Fibroblast of the conjunctiva (primary cell): ENCODE results near the gene TBPL1.
A peak's percentile ranks its signal among the peaks of the same experiment; 100 is the strongest.

Experiments
- DNase-seq: peaks from one replicate; pipeline ENCODE4 v3.0.0-alpha.2; 2010; ENCODE audit warnings: low read depth

TBPL1 gene

DNA sequence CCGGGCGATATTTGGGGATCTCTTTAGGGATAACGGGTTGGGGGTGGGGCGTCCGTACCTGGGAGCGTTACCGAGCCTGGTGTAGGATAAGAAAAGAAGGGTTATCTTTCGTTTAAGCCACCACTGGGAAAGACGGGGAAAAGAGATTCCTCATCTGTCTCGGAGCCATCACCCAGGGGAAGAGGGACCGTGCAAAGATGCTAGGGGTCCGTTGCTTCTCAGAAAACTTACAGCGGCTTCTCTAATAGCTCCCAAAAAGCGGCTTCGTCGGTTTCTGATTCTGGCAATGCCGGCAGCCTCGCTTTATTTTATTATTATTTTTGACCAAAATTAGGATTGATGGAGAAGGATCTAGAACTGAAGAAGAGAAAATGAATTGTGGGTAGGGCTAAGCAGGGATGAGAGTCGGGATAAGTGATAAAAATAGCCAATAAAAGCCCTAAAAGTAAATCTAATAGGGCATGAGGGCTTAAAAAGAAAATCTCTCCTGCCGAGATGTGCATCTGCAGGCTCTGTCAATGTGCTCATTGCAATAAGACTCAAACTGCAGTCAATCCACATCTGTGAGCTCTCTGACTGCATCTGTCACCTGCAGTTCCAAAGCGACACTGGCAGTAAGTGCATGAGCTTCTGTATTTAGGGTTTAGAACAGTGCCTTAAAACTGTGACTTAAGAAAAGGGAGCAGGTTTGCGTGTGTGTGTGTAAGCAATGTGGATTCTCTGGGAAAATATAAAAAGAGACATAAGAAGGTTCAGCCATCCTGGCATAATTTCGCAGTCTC is 801 bp downstream of the TBPL1 start:
- no peak for DNase-seq

DNA sequence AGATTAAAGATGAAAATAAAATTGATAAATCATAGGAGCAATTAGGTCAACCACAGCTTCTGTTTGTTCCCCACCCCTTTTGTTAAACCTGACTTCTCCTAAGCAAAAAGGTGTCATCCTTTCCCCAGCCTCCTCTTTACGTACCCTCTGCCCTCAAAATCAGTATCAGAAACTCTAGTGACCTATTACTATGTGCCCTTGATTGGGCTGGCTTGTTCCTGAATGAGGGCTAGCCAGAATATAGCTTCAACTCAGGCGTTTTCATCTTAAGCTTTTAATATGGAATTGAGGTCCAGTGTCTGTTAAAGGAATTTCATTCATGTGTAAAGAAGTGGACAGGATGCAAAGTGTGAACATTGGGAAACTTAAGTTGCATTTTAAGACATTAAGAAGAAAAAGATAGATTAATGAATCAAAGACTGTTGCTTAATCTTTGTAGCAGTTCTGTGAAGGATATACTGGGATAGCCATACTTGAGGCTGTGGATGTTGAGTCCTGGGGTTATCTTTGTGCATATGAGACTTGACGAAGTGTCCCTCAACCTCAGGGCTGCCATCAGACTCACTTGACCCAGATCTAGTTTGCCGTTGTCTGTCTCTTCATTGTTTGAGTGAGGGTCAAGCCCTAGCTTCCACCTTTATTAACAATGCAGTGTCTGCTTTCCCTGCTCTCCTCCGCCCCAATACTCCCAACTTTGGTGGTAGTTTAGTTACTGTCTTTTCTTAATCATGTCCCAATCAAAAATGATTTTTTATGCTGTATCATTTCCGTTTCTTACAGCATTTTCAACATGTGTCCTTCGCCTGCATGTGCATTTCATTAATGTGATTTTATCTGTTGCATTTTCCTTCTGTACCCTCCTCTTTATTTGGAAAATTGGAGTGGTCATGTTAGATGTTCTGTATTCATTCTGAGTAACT is 1.9 kb downstream of the TBPL1 start:
- no peak for DNase-seq

DNA sequence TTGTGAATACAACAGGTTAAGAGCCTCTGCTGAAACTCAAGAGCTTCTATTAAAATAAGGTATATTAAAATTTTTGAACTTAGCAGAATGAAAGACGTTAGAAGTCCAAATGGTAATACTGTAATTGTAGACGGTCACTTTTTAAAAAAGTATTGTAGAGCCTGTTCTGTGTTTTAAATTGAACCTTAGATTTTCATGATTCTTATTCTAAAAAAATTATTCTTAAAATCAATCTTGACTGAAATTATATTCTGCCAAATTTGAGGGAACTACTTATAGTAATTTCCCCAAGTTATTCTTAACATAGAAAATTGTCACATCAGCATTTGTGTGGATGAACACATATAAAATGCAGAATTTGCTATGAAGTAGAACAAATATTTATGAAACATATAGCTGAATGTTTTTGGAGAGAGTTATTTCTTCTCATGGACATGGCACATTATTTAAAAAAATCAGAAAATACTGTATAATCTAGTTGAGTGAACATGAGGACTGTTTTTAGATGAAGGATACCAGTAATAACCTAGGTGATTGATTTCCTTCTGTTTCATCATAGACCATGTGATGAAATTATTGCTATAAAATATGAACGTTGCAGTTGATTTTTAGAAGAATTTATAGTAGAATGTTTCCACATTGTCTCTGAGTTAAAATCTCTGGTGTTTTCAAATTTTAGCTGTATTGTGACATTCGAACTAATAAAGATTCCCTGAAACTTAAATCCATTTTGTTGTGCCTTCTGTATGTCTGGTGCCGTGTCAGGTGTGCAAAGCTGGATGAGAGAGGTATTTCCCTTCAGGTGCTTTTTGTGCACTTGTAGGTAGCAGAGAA is 2.8 kb downstream of the TBPL1 start:
- DNase-seq: no peak

DNA sequence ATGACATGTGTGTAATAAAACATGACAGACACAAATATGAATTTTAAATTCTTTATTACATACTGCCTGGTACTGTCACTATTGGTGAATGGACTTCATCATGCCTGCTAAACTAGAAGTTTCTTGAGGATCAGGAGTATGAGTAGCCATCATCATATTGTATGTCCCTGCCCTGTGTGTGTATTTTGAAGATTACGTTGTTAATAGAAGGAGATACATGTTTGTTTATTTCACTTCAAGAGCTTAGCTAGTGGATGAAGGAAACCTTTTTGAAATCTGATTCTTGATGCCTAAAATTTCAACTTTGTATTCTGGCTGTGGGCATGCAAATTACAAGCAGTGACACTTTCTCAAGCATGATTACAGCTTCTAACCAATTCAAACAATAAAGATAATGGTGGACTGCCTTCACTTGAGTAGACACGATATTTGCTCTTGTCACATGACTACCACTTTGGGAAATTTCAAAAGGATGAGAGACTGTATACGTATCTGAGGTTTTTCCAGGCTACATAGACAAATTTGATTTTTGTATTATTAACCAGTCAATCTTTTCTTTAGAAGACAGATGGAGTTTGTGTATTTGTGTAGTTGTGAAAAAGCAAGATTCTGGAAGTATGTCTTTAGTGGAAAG is 3.5 kb downstream of the TBPL1 start:
- DNase-seq: no peak

DNA sequence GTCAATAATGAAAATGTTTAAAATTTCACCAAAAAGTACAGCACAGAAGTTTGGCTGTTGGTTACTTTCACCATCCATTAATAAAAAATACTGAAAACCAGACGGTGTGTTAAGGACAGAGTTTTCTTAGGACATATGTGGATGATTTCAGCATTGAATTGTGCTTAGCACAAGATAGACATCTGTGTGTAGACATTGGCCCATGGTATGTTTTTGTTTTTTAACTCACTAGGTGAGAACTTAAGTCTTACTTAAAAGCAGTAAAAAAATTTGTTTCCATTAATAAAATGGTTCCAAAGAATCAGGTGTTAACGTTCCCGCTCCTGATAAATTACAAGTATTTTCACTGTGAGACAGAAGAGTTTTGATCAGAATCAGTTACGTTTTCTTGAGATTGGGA is 4.2 kb downstream of the TBPL1 start:
- DNase-seq: no peak

DNA sequence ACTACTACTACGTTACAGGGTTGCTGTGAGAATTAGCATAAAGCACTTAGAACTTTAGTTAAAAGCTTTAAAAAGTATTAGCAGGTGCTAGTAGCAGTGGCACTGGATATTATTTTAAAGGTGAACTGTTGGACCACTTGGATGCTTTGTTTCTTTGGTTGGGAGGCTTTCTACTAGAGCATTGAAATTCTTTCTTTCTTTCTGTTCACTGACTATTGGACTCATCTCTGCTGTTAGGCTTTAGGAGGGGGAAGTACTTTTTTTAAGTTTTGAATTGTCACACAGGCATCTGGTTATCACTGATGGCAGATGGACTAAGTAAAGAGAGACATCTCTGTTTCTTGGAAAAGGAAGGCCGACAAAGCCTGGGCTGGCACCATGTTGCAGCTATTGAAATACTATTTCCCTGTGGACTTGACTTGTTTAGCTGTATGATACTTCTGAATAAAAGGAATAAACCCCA is 4.8 kb downstream of the TBPL1 start:
- no peak for DNase-seq

DNA sequence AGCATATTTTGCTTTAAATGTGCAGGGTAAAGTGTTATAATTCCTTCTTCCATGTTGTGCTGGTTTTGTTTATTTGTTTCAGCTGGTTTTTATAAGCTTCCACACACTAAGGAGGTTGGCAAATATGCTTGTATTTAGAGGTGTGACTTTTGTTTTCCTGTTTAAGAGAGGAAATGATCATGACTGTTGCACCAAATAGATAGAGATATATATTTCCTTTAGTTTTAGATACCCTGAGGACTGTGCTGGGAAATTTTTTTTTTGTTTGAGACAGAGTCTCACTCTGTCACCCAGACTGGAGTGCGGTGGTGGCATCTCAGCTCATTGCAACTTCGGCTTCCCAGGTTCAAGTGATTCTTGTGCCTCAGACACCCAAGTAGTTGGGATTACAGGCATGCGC is 5.8 kb downstream of the TBPL1 start:
- DNase-seq: no peak

DNA sequence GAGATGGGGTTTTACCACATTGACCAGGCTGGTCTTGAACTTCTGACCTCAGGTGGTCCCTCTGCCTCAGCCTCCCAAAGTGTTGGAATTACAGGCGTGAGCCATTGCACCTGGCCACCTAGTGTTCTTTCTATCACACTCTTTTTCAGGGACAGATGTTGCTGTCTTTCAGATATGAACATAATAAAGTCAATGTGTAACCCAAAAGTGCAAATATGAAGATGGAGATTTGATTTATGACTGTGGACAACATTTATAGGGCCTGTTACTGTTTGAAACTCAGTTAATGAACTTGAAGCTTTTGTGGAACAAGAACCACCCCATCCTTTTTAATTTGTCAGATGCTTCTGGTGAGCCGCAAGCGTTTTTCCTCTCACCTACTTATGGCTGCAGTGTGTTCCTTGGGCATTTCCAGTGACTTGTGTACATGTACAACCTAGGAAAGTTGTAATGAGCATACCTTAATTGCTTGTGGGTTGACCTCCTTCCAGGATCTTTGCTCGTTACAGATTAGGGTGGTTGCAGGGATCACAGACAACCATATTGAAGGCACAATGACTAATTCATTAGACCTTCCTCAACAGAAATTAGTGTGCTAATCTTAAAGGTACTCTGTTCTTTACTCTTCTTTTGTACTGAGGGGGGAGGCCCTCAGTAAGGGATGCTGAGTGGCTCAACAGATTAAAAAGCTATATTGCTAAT is 6.8 kb downstream of the TBPL1 start:
- DNase-seq: no peak

DNA sequence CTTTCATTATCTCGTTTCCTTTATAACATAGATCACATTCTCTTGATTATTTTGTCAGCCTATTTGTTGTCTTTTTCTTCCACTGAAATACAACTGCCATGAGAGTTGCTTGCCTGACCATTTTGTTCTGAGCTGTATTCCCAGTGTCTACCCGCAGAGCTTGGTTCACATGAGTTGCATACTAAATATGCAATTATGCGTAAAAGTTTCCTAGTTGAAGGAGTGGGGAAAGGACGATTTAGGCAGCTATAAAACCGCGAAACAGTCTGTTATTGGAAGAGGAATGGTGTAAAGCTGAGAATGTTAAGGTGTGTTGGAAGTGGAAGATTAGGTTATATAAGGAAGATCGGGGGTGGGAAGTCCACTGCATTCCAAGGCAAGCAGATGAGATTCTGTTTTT is 8.8 kb downstream of the TBPL1 start:
- no peak for DNase-seq

DNA sequence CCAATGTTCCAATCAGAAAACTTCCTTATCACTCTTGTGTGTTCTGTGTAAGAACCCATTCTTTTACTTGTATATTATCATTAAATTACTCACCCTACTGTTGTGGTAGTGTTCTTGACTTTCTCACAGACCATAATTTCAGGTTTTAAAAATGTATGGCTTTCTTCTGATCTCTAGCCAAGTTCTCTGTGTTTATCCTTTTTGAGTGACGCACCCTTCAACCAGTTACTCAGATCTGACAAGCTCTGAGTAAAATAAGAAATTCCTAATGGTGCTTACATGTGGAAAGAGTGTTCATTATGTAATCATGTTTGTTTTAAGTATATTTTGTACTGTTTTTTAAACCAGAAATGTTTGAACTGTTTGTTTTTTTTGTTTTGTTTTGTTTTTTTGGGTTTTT is 11.0 kb downstream of the TBPL1 start:
- DNase-seq: peak; percentile 20

DNA sequence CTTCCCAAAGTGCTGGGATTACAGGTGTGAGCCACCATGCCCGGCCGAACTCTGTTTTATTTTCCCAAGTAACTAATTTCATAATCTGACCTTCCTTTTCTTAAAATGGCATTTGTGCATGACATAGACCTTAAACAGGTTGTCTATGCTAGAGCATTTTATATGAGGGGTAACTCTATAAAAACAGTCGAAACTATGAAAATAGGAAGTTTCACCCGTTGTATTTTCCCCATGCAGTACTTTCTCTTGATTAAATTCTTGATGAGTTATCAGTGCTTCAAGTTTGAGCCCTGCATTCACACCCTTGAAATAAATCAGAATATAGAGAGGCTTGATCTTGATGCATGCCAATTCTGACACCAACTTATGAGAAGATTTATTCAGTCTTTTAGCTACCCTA is 11.7 kb downstream of the TBPL1 start:
- DNase-seq: no peak

DNA sequence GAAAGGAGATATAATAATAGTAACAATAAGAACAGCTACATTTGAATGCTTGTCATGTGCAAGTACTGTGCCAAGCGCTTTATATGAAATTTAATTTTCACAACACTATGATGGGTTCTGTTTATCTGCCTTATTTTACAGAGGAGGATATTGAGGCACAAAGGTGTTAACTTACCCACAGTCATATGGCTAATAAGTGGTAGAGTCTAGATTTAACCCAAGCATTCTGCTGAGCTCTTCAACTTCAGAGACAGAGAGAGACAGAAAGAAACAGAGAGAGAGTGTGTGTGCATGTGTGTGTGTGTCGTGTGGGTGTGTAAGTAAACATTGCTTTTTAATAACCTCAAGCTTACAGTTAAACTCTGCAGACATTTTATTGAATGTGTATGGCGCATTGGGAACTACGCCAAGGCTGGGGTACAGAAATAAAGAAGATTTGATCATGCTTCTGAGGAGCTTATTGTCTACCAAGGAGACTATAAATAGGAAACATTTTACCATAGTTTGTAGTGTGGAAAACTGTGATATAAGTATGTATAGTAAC is 12.9 kb downstream of the TBPL1 start:
- DNase-seq: no peak

DNA sequence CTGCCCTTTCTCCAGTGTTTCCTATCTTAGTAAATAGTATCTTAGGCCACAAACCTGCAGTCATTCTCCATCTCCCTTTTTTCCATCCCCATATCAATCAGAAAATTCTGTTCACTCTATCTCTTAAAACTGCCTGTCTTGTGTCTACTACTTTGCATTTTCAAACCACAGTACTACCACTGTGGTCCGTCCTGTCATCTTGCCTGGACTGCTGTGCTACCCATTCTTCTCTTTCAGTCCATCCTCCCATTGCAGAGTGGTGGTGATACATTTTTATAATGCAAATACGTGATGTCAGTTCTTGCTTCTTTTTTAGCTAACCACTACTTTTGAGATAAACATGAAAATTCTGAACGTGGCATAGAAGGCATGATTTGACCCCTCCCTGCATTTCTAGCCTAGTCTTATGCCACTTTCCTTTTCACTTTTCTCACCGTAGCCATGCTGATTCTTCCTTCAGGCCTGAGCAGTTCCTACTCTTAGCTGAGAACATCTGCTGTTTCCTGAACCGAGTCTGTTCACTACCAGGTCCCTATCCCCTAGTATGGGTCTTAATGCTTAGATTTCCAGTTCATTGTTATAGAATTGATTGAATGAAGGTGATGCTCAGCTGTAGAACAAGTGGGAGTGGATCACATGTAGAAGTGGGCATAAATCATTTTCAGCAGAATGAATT is 13.8 kb downstream of the TBPL1 start:
- no peak for DNase-seq

DNA sequence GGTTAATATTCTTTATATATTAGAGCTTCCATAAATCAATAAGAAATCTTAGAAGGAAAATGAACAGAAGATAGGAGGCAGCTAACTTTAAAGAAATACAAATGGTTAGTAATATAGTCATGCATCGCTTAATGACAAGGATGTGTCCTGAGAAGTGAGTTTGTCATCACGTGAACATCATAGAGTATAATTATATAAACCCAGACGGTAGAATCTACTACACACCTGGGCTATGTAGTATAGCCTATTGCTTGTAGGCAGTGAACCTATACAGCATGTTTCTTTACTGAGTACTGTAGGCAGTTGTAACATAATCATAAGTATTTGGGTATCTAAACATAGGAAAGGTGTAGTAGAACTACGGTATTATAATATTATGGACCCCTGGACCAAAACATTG is 14.3 kb downstream of the TBPL1 start:
- no peak for DNase-seq

DNA sequence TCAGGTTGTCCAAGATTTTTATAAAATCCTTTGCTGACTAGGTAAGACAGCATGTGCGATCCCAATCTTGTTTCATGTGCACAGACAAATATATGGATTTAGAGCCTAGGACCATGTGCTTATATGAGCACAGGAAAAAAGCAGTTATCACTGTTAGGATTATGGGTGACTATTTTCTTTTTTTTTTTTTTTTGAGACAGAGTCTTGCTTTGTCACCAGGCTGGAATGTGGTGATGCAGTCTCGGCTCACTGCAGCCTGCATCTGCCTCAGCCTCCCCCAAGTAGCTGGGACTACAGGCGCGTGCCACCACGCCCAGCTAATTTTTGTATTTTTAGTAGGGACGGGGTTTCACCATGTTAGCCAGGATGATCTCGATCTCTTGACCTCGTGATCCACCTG is 14.8 kb downstream of the TBPL1 start:
- peak; percentile 12 for DNase-seq

DNA sequence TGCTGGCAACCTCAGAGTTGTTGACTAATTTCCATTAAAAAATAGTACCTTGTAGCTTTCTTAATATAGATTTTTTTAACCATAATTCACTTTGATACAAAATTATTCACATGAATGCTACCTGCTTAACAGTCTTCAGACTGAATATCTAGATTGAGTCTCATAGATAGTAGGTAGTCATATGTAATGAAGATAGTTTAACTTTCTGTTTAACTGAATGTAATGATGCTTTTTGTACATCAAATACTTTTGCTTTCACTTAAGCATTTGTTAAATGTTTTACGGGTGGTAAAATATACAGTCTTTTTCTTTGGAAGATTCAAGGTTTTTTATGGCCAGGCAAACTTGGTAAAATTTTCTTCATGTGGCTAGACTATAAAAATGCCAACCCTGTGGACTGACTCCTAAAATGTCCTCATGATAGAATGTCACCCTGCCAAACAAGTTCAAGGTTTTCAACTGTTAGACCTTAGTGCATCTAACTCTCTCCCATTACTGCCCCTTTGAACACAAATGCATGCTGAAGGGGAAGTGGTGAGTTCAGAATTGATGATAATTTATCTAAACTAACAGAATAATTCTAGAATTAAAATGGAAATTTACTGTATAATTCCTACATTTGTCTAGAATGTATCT is 16.4 kb downstream of the TBPL1 start:
- no peak for DNase-seq

DNA sequence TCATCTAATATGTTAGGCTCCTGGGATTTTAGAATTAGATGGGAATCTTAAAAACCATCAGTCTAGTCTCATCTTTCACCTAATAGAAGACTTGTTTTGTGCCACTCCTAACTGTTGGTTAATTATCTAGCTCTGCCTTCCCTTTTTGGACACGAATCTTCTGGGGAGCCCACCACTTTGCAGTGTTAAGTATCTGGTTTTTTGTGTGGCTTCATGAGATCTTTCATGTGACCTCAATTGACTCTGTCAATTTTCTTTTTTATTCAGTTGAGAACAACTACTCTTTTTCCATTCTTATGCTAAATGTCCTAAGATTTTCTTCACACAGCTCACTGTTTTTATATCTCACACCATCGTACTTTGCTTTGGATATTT is 16.9 kb downstream of the TBPL1 start:
- DNase-seq: no peak

DNA sequence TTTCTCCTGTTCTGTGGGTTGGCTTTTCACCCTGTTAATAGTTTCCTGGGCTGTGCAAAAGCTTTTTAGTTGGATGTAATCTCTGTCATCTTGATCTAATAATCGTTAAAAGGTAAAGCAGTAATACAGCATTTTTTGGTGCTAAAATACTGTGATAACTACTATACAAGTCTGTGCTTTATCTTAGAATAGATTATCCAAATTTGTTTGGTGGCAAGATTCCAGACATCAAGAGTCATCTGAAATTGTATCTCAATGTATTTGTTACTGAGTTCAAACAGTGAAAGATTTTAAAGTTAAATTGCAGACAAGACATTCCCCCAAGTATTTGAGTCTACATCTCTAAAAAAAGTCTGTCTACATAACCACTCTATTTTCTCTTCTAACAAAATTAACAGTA is 18.8 kb downstream of the TBPL1 start:
- no peak for DNase-seq

DNA sequence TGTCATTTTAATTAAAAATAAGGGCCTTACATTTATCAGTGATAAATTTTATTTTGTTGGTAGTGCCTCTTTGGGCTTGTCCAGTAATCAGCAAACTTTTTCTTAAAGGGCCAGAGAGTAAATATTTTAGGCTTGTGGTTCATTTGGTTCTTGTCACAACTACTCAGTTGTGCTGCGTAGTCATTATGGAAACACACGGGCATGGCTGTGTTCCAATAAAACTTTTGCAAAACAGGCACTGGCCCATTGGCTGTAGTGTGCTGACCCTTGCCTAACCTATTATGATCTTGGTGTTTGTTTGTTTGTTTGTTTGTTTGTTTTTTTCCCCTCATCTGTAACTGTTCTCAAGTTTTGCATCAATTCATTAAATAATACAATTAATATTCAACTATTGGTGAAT is 19.4 kb downstream of the TBPL1 start:
- no peak for DNase-seq
